Measurements from ENCODE around the gene SPPL2A. TPM values are rescaled to one million over a fixed set of nuclear protein-coding genes. Genes with fewer than 3 reads are reported as not detected.

Gene SPPL2A
- total and polyA plus RNA-seq, 7 donors: 22.8 to 303 (median 98.6) TPM

- intact Hi-C loops (cut with DNase I): no loop called here
- WGBS, 2 donors: 21 to 66% methylated on average over 1 of the region's 1 CpG
- Histone ChIP-seq H3K4me3 (no peak overlapping the region), H3K36me3 (no peaks in the 10 kb centered on the region), H3K9me3 (no peaks in the 10 kb centered on the region), H3K4me1 (no peaks in the 10 kb centered on the region), H3K27me3 (no peaks in the 10 kb centered on the region), H3K27ac (no peak overlapping the region)
- TF ChIP-seq EP300 (IDR thresholded peaks at IDR 0.05) (no peak), POLR2A (IDR thresholded peaks at IDR 0.05) (no peak), POLR2AphosphoS5 (IDR thresholded peaks at IDR 0.05) (no peak)
- TF ChIP-seq, protein P1, sequence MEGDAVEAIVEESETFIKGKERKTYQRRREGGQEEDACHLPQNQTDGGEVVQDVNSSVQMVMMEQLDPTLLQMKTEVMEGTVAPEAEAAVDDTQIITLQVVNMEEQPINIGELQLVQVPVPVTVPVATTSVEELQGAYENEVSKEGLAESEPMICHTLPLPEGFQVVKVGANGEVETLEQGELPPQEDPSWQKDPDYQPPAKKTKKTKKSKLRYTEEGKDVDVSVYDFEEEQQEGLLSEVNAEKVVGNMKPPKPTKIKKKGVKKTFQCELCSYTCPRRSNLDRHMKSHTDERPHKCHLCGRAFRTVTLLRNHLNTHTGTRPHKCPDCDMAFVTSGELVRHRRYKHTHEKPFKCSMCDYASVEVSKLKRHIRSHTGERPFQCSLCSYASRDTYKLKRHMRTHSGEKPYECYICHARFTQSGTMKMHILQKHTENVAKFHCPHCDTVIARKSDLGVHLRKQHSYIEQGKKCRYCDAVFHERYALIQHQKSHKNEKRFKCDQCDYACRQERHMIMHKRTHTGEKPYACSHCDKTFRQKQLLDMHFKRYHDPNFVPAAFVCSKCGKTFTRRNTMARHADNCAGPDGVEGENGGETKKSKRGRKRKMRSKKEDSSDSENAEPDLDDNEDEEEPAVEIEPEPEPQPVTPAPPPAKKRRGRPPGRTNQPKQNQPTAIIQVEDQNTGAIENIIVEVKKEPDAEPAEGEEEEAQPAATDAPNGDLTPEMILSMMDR (IDR thresholded peaks at IDR 0.05): no peak
- no peak for DNase-seq
Measured at GRCh38 chr15:50797926-50798325, 32.4 kb upstream of the SPPL2A start.

- Histone ChIP-seq H3K27me3 (no peaks in the 10 kb centered on the region), H3K9me3 (no peaks in the 10 kb centered on the region), H3K4me3 (no peak overlapping the region), H3K36me3 (no peaks in the 10 kb centered on the region), H3K4me1 (no peaks in the 10 kb centered on the region), H3K27ac (no peak overlapping the region)
- TF ChIP-seq POLR2AphosphoS5 (IDR thresholded peaks at IDR 0.05) (no peak), EP300 (IDR thresholded peaks at IDR 0.05) (no peak), POLR2A (IDR thresholded peaks at IDR 0.05) (no peak)
- TF ChIP-seq, protein P1 (IDR thresholded peaks at IDR 0.05): no peak
- WGBS, 2 donors: 20 to 72% methylated on average over 4 of the region's 4 CpGs
- no peak for DNase-seq
- intact Hi-C loops (cut with DNase I): no loop called here
Measured at GRCh38 chr15:50791486-50791885, 26.0 kb upstream of the SPPL2A start.

- H3K27ac ChIP-seq: no peak overlapping the region
- WGBS, 2 donors: 16 to 66% methylated on average over 7 of the region's 7 CpGs
- H3K4me3 ChIP-seq: no peak overlapping the region
- no peaks in the 10 kb centered on the region for H3K9me3 ChIP-seq
- no peaks in the 10 kb centered on the region for H3K27me3 ChIP-seq
- H3K4me1 ChIP-seq: no peaks in the 10 kb centered on the region
- no peak for TF ChIP-seq EP300 (IDR thresholded peaks at IDR 0.05)
- TF ChIP-seq POLR2A (IDR thresholded peaks at IDR 0.05): no peak
- TF ChIP-seq, protein P1 (IDR thresholded peaks at IDR 0.05): no peak
- TF ChIP-seq POLR2AphosphoS5 (IDR thresholded peaks at IDR 0.05): no peak
- intact Hi-C loops (cut with DNase I): no loop called here
- no peaks in the 10 kb centered on the region for H3K36me3 ChIP-seq
- no peak for DNase-seq
Measured at GRCh38 chr15:50790778-50791453, 25.4 kb upstream of the SPPL2A start.

DNA sequence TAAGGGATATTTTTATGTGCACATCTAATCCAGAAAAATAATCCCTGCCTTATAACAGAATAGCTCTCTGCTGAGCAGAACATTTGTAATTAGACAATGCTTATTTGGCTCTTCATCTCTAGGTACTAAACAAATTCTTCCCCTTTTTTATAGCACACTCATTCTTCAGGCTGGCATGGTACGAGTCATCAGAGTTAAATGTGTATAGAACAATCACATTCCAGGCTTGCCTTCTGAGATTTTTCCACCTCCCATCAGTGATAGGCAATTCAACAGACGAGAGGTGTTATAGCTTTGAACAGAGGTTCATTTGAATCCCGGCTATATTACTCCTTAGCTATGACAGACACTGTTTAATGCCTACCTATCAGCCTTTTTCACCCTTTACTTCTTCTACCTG lies 21.4 kb upstream of the SPPL2A start:
- TF ChIP-seq EP300 (IDR thresholded peaks at IDR 0.05) (no peak), POLR2A (IDR thresholded peaks at IDR 0.05) (no peak), POLR2AphosphoS5 (IDR thresholded peaks at IDR 0.05) (no peak)
- TF ChIP-seq, protein P1 (IDR thresholded peaks at IDR 0.05): no peak

DNA sequence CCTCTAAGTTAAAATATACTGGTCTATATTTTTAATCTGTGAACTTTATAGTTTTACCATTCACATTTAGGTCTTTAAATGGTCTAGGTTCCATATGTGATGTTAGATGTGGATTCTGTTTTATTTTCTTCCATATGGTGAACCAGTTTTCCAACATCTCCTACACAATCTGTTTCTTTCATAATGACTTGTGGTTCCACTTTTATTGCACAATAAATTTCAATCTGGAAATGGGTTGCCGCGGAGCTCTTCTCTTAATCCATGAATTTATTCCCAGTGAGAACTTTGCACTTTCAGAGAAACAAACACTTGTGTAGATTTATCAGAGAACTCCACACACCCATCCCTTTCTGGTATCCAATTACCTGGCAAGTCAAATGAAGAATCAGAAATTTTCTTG lies 20.9 kb upstream of the SPPL2A start:
- Histone ChIP-seq H3K9me3 (no peaks in the 10 kb centered on the region), H3K4me1 (peaks cover 0 to 15% (median 4%) of the 10 kb centered on the region in 4 donors), H3K27ac (no peak overlapping the region), H3K27me3 (no peaks in the 10 kb centered on the region), H3K36me3 (no peaks in the 10 kb centered on the region), H3K4me3 (no peak overlapping the region)
- TF ChIP-seq, protein P1 (IDR thresholded peaks at IDR 0.05): no peak
- TF ChIP-seq EP300 (IDR thresholded peaks at IDR 0.05): no peak
- TF ChIP-seq POLR2AphosphoS5 (IDR thresholded peaks at IDR 0.05): no peak
- TF ChIP-seq POLR2A (IDR thresholded peaks at IDR 0.05): no peak
- 14 to 53% methylated on average over 2 of the region's 2 CpGs for WGBS, 2 donors
- no peak for DNase-seq
- intact Hi-C loops (cut with DNase I): no loop called here

More for the DNA sequence above, 21.4 kb upstream of the SPPL2A start:
- H3K36me3 ChIP-seq: no peaks in the 10 kb centered on the region
- H3K4me1 ChIP-seq: peaks cover 0 to 15% (median 4%) of the 10 kb centered on the region in 4 donors
- no peaks in the 10 kb centered on the region for H3K27me3 ChIP-seq
- H3K9me3 ChIP-seq: no peaks in the 10 kb centered on the region
- 13 to 65% methylated on average over 3 of the region's 3 CpGs for WGBS, 2 donors
- H3K27ac ChIP-seq: no peak overlapping the region
- no peak overlapping the region for H3K4me3 ChIP-seq
- intact Hi-C loops (cut with DNase I): no loop called here
- no peak for DNase-seq
